ENCODE results near the gene PDE4A.
"Not testable (repeated sequence)": the region's sequence is repeated elsewhere in the genome, so short reads cannot be mapped to it uniquely, and the experiment has no call there.

PDE4A gene

GRCh38 chr19:10450191-10450852 lies 30.0 kb downstream of the PDE4A start:
- Histone ChIP-seq H2AFZ (ENCODE audit: low read depth, low read length) (no peak overlapping the region), H3K4me1 (ENCODE audit: insufficient read depth, low read length) (peaks cover 22% of the 10 kb centered on the region), H3K9me3 (ENCODE audit: low read length) (no peaks in the 10 kb centered on the region), H3K4me3 (ENCODE audit: low read length) (no peak overlapping the region), H3K27me3 (ENCODE audit: insufficient read depth, low read length) (no peaks in the 10 kb centered on the region), H3K36me3 (ENCODE audit: insufficient read depth, low read length) (no peaks in the 10 kb centered on the region)

- Histone ChIP-seq H3K36me3 (ENCODE audit: insufficient read depth, low read length) (no peaks in the 10 kb centered on the region), H3K9me3 (ENCODE audit: low read length) (no peaks in the 10 kb centered on the region), H2AFZ (ENCODE audit: low read depth, low read length) (no peak overlapping the region), H3K4me3 (ENCODE audit: low read length) (no peak overlapping the region), H3K4me1 (ENCODE audit: insufficient read depth, low read length) (peaks cover 22% of the 10 kb centered on the region), H3K27me3 (ENCODE audit: insufficient read depth, low read length) (no peaks in the 10 kb centered on the region)
Measured at GRCh38 chr19:10450853-10451609, 30.7 kb downstream of the PDE4A start.

GRCh38 chr19:10452726-10453618 lies 32.6 kb downstream of the PDE4A start:
- H2AFZ ChIP-seq (ENCODE audit: low read depth, low read length) = no peak overlapping the region
- no peak overlapping the region for H3K4me3 ChIP-seq (ENCODE audit: low read length)
- no peaks in the 10 kb centered on the region for H3K36me3 ChIP-seq (ENCODE audit: insufficient read depth, low read length)

GRCh38 chr19:10453852-10454251 lies 33.5 kb downstream of the PDE4A start:
- H3K4me1 ChIP-seq (ENCODE audit: insufficient read depth, low read length) = peaks cover 22% of the 10 kb centered on the region
- no peak overlapping the region for H3K4me3 ChIP-seq (ENCODE audit: low read length)
- no peaks in the 10 kb centered on the region for H3K27me3 ChIP-seq (ENCODE audit: insufficient read depth, low read length)
- H3K36me3 ChIP-seq (ENCODE audit: insufficient read depth, low read length) = no peaks in the 10 kb centered on the region
- H2AFZ ChIP-seq (ENCODE audit: low read depth, low read length) = no peak overlapping the region
- H3K9me3 ChIP-seq (ENCODE audit: low read length) = no peaks in the 10 kb centered on the region

More at GRCh38 chr19:10452726-10453618, 32.6 kb downstream of the PDE4A start:
- Histone ChIP-seq H3K27me3 (ENCODE audit: insufficient read depth, low read length) (no peaks in the 10 kb centered on the region), H3K4me1 (ENCODE audit: insufficient read depth, low read length) (peaks cover 22% of the 10 kb centered on the region), H3K9me3 (ENCODE audit: low read length) (no peaks in the 10 kb centered on the region)

- H3K4me1 ChIP-seq (ENCODE audit: insufficient read depth, low read length) = peaks cover 22% of the 10 kb centered on the region
- H2AFZ ChIP-seq (ENCODE audit: low read depth, low read length) = no peak overlapping the region
- H3K27me3 ChIP-seq (ENCODE audit: insufficient read depth, low read length) = no peaks in the 10 kb centered on the region
- no peaks in the 10 kb centered on the region for H3K9me3 ChIP-seq (ENCODE audit: low read length)
- H3K4me3 ChIP-seq (ENCODE audit: low read length) = no peak overlapping the region
- no peaks in the 10 kb centered on the region for H3K36me3 ChIP-seq (ENCODE audit: insufficient read depth, low read length)
Measured at GRCh38 chr19:10454267-10454666, 33.9 kb downstream of the PDE4A start.

GRCh38 chr19:10458733-10459132 lies 38.4 kb downstream of the PDE4A start:
- not testable (repeated sequence) for H3K36me3 ChIP-seq (ENCODE audit: insufficient read depth, low read length); H3K4me3 ChIP-seq (ENCODE audit: low read length); H2AFZ ChIP-seq (ENCODE audit: low read depth, low read length); H3K9me3 ChIP-seq (ENCODE audit: low read length); H3K27me3 ChIP-seq (ENCODE audit: insufficient read depth, low read length)
- H3K4me1 ChIP-seq (ENCODE audit: insufficient read depth, low read length) = peaks cover 16% of the 10 kb centered on the region

GRCh38 chr19:10460714-10461046 lies 40.3 kb downstream of the PDE4A start:
- no peaks in the 10 kb centered on the region for H3K9me3 ChIP-seq (ENCODE audit: low read length)
- H3K4me3 ChIP-seq (ENCODE audit: low read length) = no peak overlapping the region
- no peaks in the 10 kb centered on the region for H3K36me3 ChIP-seq (ENCODE audit: insufficient read depth, low read length)
- H3K27me3 ChIP-seq (ENCODE audit: insufficient read depth, low read length) = no peaks in the 10 kb centered on the region
- no peak overlapping the region for H2AFZ ChIP-seq (ENCODE audit: low read depth, low read length)
- H3K4me1 ChIP-seq (ENCODE audit: insufficient read depth, low read length) = peaks cover 4% of the 10 kb centered on the region

GRCh38 chr19:10461047-10461949 lies 41.0 kb downstream of the PDE4A start:
- Histone ChIP-seq H2AFZ (ENCODE audit: low read depth, low read length) (peak overlapping the region; percentile 39), H3K9me3 (ENCODE audit: low read length) (no peaks in the 10 kb centered on the region), H3K4me1 (ENCODE audit: insufficient read depth, low read length) (peaks cover 4% of the 10 kb centered on the region), H3K36me3 (ENCODE audit: insufficient read depth, low read length) (no peaks in the 10 kb centered on the region), H3K4me3 (ENCODE audit: low read length) (peak overlapping the region; percentile 38), H3K27me3 (ENCODE audit: insufficient read depth, low read length) (no peaks in the 10 kb centered on the region)

- peak overlapping the region; percentile 38 for H3K4me3 ChIP-seq (ENCODE audit: low read length)
- not testable (repeated sequence) for H3K9me3 ChIP-seq (ENCODE audit: low read length)
Measured at GRCh38 chr19:10462042-10462441, 41.7 kb downstream of the PDE4A start.

GRCh38 chr19:10462557-10462956 lies 42.2 kb downstream of the PDE4A start:
- Histone ChIP-seq H3K36me3 (ENCODE audit: insufficient read depth, low read length) (no peaks in the 10 kb centered on the region), H3K4me1 (ENCODE audit: insufficient read depth, low read length) (peaks cover 4% of the 10 kb centered on the region), H3K27me3 (ENCODE audit: insufficient read depth, low read length) (no peaks in the 10 kb centered on the region), H3K9me3 (ENCODE audit: low read length) (no peaks in the 10 kb centered on the region), H2AFZ (ENCODE audit: low read depth, low read length) (no peak overlapping the region), H3K4me3 (ENCODE audit: low read length) (no peak overlapping the region)

More at GRCh38 chr19:10462042-10462441, 41.7 kb downstream of the PDE4A start:
- H2AFZ ChIP-seq (ENCODE audit: low read depth, low read length) = peak overlapping the region; percentile 39
- H3K4me1 ChIP-seq (ENCODE audit: insufficient read depth, low read length); H3K27me3 ChIP-seq (ENCODE audit: insufficient read depth, low read length); H3K36me3 ChIP-seq (ENCODE audit: insufficient read depth, low read length): not testable (repeated sequence)

- Histone ChIP-seq H3K9me3 (ENCODE audit: low read length) (no peaks in the 10 kb centered on the region), H3K27me3 (ENCODE audit: insufficient read depth, low read length) (no peaks in the 10 kb centered on the region), H2AFZ (ENCODE audit: low read depth, low read length) (no peak overlapping the region)
Measured at GRCh38 chr19:10464456-10464855, 44.1 kb downstream of the PDE4A start.

GRCh38 chr19:10467104-10467706 lies 46.9 kb downstream of the PDE4A start:
- Histone ChIP-seq H3K4me1 (ENCODE audit: insufficient read depth, low read length) (no peaks in the 10 kb centered on the region), H3K27me3 (ENCODE audit: insufficient read depth, low read length) (no peaks in the 10 kb centered on the region), H2AFZ (ENCODE audit: low read depth, low read length) (no peak overlapping the region), H3K9me3 (ENCODE audit: low read length) (no peaks in the 10 kb centered on the region), H3K36me3 (ENCODE audit: insufficient read depth, low read length) (no peaks in the 10 kb centered on the region), H3K4me3 (ENCODE audit: low read length) (no peak overlapping the region)

More at GRCh38 chr19:10464456-10464855, 44.1 kb downstream of the PDE4A start:
- H3K36me3 ChIP-seq (ENCODE audit: insufficient read depth, low read length) = no peaks in the 10 kb centered on the region
- H3K4me3 ChIP-seq (ENCODE audit: low read length) = no peak overlapping the region
- H3K4me1 ChIP-seq (ENCODE audit: insufficient read depth, low read length) = peaks cover 4% of the 10 kb centered on the region
